Lower leg skin (tissue), 3 donors: ENCODE data around the gene RERE.

ENCODE experiments used
- POLR2A ChIP-seq, 2 donors: fragments of 450-650 bp; IDR thresholded peaks; one replicate each; pipeline ENCODE4 v1.6.1; 2016 to 2017; ENCODE audit warnings: antibody characterized with exemption in 2 of 2, mild to moderate bottlenecking in 1 of 2, moderate library complexity in 1 of 2
- TF ChIP-seq, protein P1 (sequence below), 3 donors: fragments of 450-650 bp; IDR thresholded peaks; one replicate each; pipeline ENCODE4 v1.5.1; 2016; ENCODE audit warnings: antibody characterized with exemption in 3 of 3, mild to moderate bottlenecking in 3 of 3, moderate library complexity in 2 of 3

DNA sequence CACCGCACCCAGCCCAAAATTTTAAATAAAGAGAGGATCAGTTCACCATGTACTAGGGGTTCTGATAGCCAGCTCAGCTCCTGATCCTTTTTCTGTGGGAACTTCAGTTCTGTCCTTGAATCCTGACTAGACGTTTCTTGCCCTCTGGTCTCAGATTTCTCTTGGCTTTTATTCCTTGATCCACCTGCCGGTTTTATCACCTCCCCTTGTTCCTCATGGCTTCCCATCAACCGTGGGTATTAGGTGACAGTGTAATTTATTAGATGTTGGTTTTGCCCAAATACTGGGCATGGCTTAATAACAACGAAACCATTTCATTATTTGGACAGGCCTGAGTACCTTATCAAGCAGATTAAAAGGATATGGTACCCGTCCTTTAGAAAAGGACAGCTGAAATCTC lies 477.0 kb downstream of the RERE start:
- no peak for TF ChIP-seq POLR2A (IDR thresholded peaks at IDR 0.05)
- TF ChIP-seq, protein P1, sequence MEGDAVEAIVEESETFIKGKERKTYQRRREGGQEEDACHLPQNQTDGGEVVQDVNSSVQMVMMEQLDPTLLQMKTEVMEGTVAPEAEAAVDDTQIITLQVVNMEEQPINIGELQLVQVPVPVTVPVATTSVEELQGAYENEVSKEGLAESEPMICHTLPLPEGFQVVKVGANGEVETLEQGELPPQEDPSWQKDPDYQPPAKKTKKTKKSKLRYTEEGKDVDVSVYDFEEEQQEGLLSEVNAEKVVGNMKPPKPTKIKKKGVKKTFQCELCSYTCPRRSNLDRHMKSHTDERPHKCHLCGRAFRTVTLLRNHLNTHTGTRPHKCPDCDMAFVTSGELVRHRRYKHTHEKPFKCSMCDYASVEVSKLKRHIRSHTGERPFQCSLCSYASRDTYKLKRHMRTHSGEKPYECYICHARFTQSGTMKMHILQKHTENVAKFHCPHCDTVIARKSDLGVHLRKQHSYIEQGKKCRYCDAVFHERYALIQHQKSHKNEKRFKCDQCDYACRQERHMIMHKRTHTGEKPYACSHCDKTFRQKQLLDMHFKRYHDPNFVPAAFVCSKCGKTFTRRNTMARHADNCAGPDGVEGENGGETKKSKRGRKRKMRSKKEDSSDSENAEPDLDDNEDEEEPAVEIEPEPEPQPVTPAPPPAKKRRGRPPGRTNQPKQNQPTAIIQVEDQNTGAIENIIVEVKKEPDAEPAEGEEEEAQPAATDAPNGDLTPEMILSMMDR (IDR thresholded peaks at IDR 0.05), result no peak
